IMR-90 (cell line): ENCODE data around the gene TBX10. TPM values are rescaled to one million over a fixed set of nuclear protein-coding genes. Genes with fewer than 3 reads are reported as not detected.

Source experiments
- ATAC-seq: fragments of 200-7000 bp; cut with Tn5 transposase; 2 replicates; pipeline ENCODE4 v1.9.1; 2020; ENCODE audit warnings: low read depth, mild to moderate bottlenecking, moderate library complexity
- BruUV-seq: library from RNA; stranded (reverse); fragments of 400-500 nt; replicated peaks from 2 replicates; lab custom pipeline; 2021; lab: Mats Ljungman, UMichigan
- CTCF ChIA-PET: fragments of 300-600 bp; formaldehyde crosslinking; extraction: SDS; loops from one replicate; lab custom pipeline; 2021; ENCODE audit warnings: antibody characterized with exemption; lab: Yijun Ruan, JAX
- POLR2A ChIA-PET: fragments of 300-600 bp; sonication (Branson Sonifier 250); formaldehyde crosslinking; loops from one replicate; lab custom pipeline; 2022; ENCODE audit warnings: antibody characterized with exemption; ENCODE audit not compliant: unreplicated experiment; lab: Charles Lee
- DNase-seq: peaks from one replicate; pipeline ENCODE4 v3.0.0; 2013
- H2AFZ ChIP-seq: replicated peaks from 2 replicates; pipeline ENCODE3; 2013; ENCODE audit warnings: low read length, mild to moderate bottlenecking; ENCODE audit not compliant: poor library complexity
- H2AK5ac ChIP-seq: 2 replicates; pipeline ENCODE4 v1.6.1; 2013; ENCODE audit warnings: low read depth, low read length, inconsistent platforms
- H2AK9ac ChIP-seq: replicated peaks from 2 replicates; pipeline ENCODE3; 2013; ENCODE audit warnings: mild to moderate bottlenecking, low read depth, low read length, moderate library complexity; ENCODE audit not compliant: poor library complexity
- H2BK120ac ChIP-seq: 2 replicates; pipeline ENCODE4 v1.6.1; 2013; ENCODE audit warnings: low read depth, low read length, inconsistent platforms
- H2BK15ac ChIP-seq: 3 replicates; pipeline ENCODE4 v1.6.1; 2013; ENCODE audit warnings: low read depth, low read length, inconsistent platforms
- H2BK20ac ChIP-seq: 2 replicates; pipeline ENCODE4 v1.6.1; 2013; ENCODE audit warnings: low read depth, mild to moderate bottlenecking, inconsistent platforms, low read length, moderate library complexity
- H2BK5ac ChIP-seq: 2 replicates; pipeline ENCODE4 v1.6.1; 2013; ENCODE audit warnings: mild to moderate bottlenecking, low read depth, low read length, inconsistent platforms; ENCODE audit not compliant: poor library complexity, severe bottlenecking
- H3K14ac ChIP-seq: replicated peaks from 2 replicates; pipeline ENCODE4 v1.6.1; 2013; ENCODE audit warnings: low read depth, low read length, inconsistent platforms
- H3K18ac ChIP-seq: 2 replicates; pipeline ENCODE4 v1.6.1; 2013; ENCODE audit warnings: low read depth, low read length, control low read depth
- H3K23ac ChIP-seq: 2 replicates; pipeline ENCODE4 v1.6.1; 2013; ENCODE audit warnings: low read depth, low read length, inconsistent platforms
- H3K27ac ChIP-seq: 2 replicates; pipeline ENCODE4 v1.5.1; 2013; ENCODE audit warnings: mild to moderate bottlenecking, control low read depth, low read length; ENCODE audit not compliant: insufficient read depth
- H3K27me3 ChIP-seq: 2 replicates; pipeline ENCODE4 v1.6.1; 2013; ENCODE audit warnings: low read length; ENCODE audit not compliant: control insufficient read depth, insufficient read depth
- H3K36me3 ChIP-seq: 2 replicates; pipeline ENCODE4 v1.6.1; 2013; ENCODE audit warnings: low read length, mixed read lengths; ENCODE audit not compliant: control insufficient read depth, insufficient read depth
- H3K4ac ChIP-seq: 2 replicates; pipeline ENCODE4 v1.6.1; 2013; ENCODE audit warnings: low read depth, low read length, inconsistent platforms
- H3K4me1 ChIP-seq: 2 replicates; pipeline ENCODE4 v1.6.1; 2013; ENCODE audit warnings: low read length, mixed read lengths; ENCODE audit not compliant: control insufficient read depth, insufficient read depth
- H3K4me2 ChIP-seq: 2 replicates; pipeline ENCODE4 v1.6.1; 2013; ENCODE audit warnings: low read depth, mild to moderate bottlenecking, control low read depth, low read length, moderate library complexity
- H3K4me3 ChIP-seq: 2 replicates; pipeline ENCODE4 v1.5.1; 2013; ENCODE audit warnings: low read depth, mild to moderate bottlenecking, control low read depth, low read length, moderate library complexity; ENCODE audit not compliant: insufficient read depth
- H3K56ac ChIP-seq: 2 replicates; pipeline ENCODE4 v1.6.1; 2013; ENCODE audit warnings: low read length, inconsistent platforms; ENCODE audit not compliant: insufficient read depth; ENCODE audit errors: extremely low read depth
- H3K79me1 ChIP-seq, 2 experiments: 2 replicates each; pipeline ENCODE4 v1.6.1; 2013; ENCODE audit warnings: low read length in 2 of 2, inconsistent platforms in 1 of 2, low read depth in 1 of 2
- H3K9ac ChIP-seq: 2 replicates; pipeline ENCODE4 v1.6.1; 2013; ENCODE audit warnings: low read depth, low read length, control low read depth
- H3K9me1 ChIP-seq: 2 replicates; pipeline ENCODE4 v1.6.1; 2013; ENCODE audit warnings: low read length, inconsistent platforms; ENCODE audit not compliant: insufficient read depth
- H3K9me3 ChIP-seq: 2 replicates; pipeline ENCODE4 v1.6.1; 2013; ENCODE audit warnings: low read length; ENCODE audit not compliant: control insufficient read depth, insufficient read depth
- H4K20me1 ChIP-seq: 2 replicates; pipeline ENCODE4 v1.6.1; 2013; ENCODE audit warnings: low read length, inconsistent platforms; ENCODE audit not compliant: insufficient read depth
- H4K5ac ChIP-seq: 2 replicates; pipeline ENCODE4 v1.6.1; 2013; ENCODE audit warnings: mild to moderate bottlenecking, low read depth, low read length, control low read depth
- H4K8ac ChIP-seq, 2 experiments: 2 replicates each; pipeline ENCODE4 v1.6.1; 2013; ENCODE audit warnings: low read depth in 2 of 2, low read length in 2 of 2, control low read depth in 1 of 2, inconsistent platforms in 1 of 2
- H4K91ac ChIP-seq: 2 replicates; pipeline ENCODE4 v1.6.1; 2013; ENCODE audit warnings: low read depth, low read length, inconsistent platforms; ENCODE audit not compliant: insufficient read depth
- BHLHE40 ChIP-seq: fragments of 150-350 bp; IDR thresholded peaks from 2 replicates; pipeline ENCODE4 v1.6.1; 2016; ENCODE audit warnings: mild to moderate bottlenecking, low read depth, low read length
- CEBPB ChIP-seq: IDR thresholded peaks from 2 replicates; pipeline ENCODE4 v1.6.1; 2012; ENCODE audit warnings: low read depth, low read length, improper control_type of control experiment
- CHD1 ChIP-seq: IDR thresholded peaks from 2 replicates; pipeline ENCODE4 v1.6.1; 2012; ENCODE audit warnings: low read depth, low read length, improper control_type of control experiment
- FOS ChIP-seq: fragments of 150-350 bp; IDR thresholded peaks from 2 replicates; pipeline ENCODE4 v1.6.1; 2016; ENCODE audit warnings: low read depth, low read length
- MAFK ChIP-seq: IDR thresholded peaks from 2 replicates; pipeline ENCODE4 v1.6.1; 2012; ENCODE audit warnings: low read depth, low read length, improper control_type of control experiment
- MAZ ChIP-seq: IDR thresholded peaks from 2 replicates; pipeline ENCODE4 v1.6.1; 2012; ENCODE audit warnings: low read depth, mild to moderate bottlenecking, low read length, improper control_type of control experiment, moderate library complexity, borderline replicate concordance
- NFE2L2 ChIP-seq: fragments of 150-350 bp; IDR thresholded peaks from 2 replicates; pipeline ENCODE4 v1.6.1; 2016; ENCODE audit warnings: low read depth, mild to moderate bottlenecking, low read length
- POLR2A ChIP-seq: IDR thresholded peaks from 2 replicates; pipeline ENCODE4 v1.6.1; 2012; ENCODE audit warnings: mild to moderate bottlenecking, low read depth, low read length
- RAD21 ChIP-seq: IDR thresholded peaks from 2 replicates; pipeline ENCODE4 v1.6.1; 2012; ENCODE audit warnings: low read length, improper control_type of control experiment
- RCOR1 ChIP-seq: IDR thresholded peaks from 2 replicates; pipeline ENCODE4 v1.6.1; 2012; ENCODE audit warnings: mild to moderate bottlenecking, low read length, improper control_type of control experiment; ENCODE audit not compliant: insufficient replicate concordance
- SMC3 ChIP-seq: fragments of 150-350 bp; IDR thresholded peaks from 2 replicates; pipeline ENCODE4 v1.6.1; 2016; ENCODE audit warnings: low read depth, mild to moderate bottlenecking, antibody characterized with exemption, low read length, moderate library complexity
- WGBS, 2 experiments: methylation state at CpG; one replicate each; pipeline versions ENCODE4 v1.1.5 to v1.1.7; 2013; ENCODE audit warnings: missing lambda C conversion rate in 2 of 2; ENCODE audit not compliant: insufficient read length in 1 of 2; ENCODE audit errors: extremely low coverage in 2 of 2; 5-methylcytosine and 5-hydroxymethylcytosine counted together
- dilution Hi-C: fragments of 300-500 bp; cut with HindIII; formaldehyde crosslinking; loops from one replicate; pipeline ENCODE4 v1.14.3; 2018; ENCODE audit warnings: low sequenced_read_pairs; ENCODE audit not compliant: unreplicated experiment
- in situ Hi-C: fragments of 300-500 bp; cut with MboI; formaldehyde crosslinking; loops from 3 replicates; pipeline ENCODE4 v1.14.3; 2019; ENCODE audit warnings: low sequenced_read_pairs, inconsistent platforms, mixed read lengths
- intact Hi-C: fragments of 100-400 bp; cut with micrococcal nuclease; formaldehyde crosslinking; loops from 2 replicates; pipeline ENCODE4 v1.10.0; 2022
- polyA plus RNA-seq, 3 experiments: library from polyadenylated mRNA; depleted of rRNA; stranded (reverse); fragments of >200 nt; gene quantifications; 2 replicates each; pipeline ENCODE4 v1.2.3, GENCODE V29; 2012; ENCODE audit warnings: low replicate concordance in 1 of 3
- total RNA-seq: library from RNA; depleted of rRNA; stranded (reverse); fragments of >200 nt; gene quantifications from 2 replicates; pipeline ENCODE4 v1.2.3, GENCODE V29; 2012
- TF ChIP-seq, protein P1 (sequence below): fragments of 150-350 bp; IDR thresholded peaks from 2 replicates; pipeline ENCODE4 v1.6.1; 2017; ENCODE audit warnings: mild to moderate bottlenecking, antibody characterized with exemption, low read length, low read depth
- TF ChIP-seq, protein P2 (sequence below): fragments of 150-350 bp; IDR thresholded peaks from 2 replicates; pipeline ENCODE4 v1.6.1; 2016; ENCODE audit warnings: low read depth, mild to moderate bottlenecking, low read length, moderate library complexity, borderline replicate concordance

TBX10 gene
- total and polyA plus RNA-seq, 2 of the 4 experiments (the other 2 are of a cell fraction), result not detected

DNA sequence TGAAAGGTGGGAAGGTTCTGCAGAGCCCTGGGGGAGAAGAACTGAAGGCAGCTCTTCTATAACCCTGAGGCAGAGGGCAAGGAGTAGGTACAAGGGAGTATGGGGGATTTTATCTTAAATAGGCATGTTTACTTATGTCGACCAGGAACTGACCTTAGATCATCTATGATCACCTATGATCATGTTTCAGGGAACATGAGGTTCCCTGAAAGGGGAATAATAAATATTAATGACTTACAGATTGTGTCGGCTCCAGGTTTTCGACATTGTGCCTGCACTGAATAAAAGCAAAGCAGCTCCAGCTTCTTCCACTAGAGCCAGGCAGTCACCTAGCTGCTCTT lies 46.0 kb downstream of the TBX10 start:
- CTCF ChIA-PET, result no interaction called here
- Histone ChIP-seq H4K20me1 (no peaks in the 10 kb centered on the region; the same call in 1 of the 2 replicates), H3K4me3 (no peak overlapping the region), H3K4me2 (no peak overlapping the region), H3K18ac (no peak overlapping the region), H3K4me1 (no peaks in the 10 kb centered on the region), H3K14ac (no peak overlapping the region), H3K9ac (no peak overlapping the region), H2AK5ac (no peak overlapping the region), H2BK20ac (no peak overlapping the region), H3K36me3 (no peaks in the 10 kb centered on the region; the same call in 1 of the 2 replicates), H2BK5ac (no peak overlapping the region), H2AK9ac (no peak overlapping the region), H3K23ac (no peak overlapping the region), H2AFZ (no peak overlapping the region), H3K79me1 (0 out of 4 replicates have a peak, but pooled peaks cover 0 to 2% of the 10 kb centered on the region in 2 experiments), H4K8ac (no peak overlapping the region), H3K9me1 (no peaks in the 10 kb centered on the region), H3K27ac (no peak overlapping the region), H3K56ac (no peak overlapping the region), H4K5ac (no peak overlapping the region), H2BK120ac (no peak overlapping the region), H3K27me3 (peaks cover 12% of the 10 kb centered on the region), H2BK15ac (no peak overlapping the region), H4K91ac (no peak overlapping the region), H3K4ac (no peak overlapping the region), H3K9me3 (peaks cover 3% of the 10 kb centered on the region)
- no CpG with 5 or more reads among the region's 3 CpGs for WGBS, 2 experiments
- ATAC-seq, result no peak
- intact Hi-C loops (no loop called here), dilution Hi-C loops (no loop called here), in situ Hi-C loops (no loop called here)
- POLR2A ChIA-PET, result no interaction called here
- TF ChIP-seq RCOR1, result no peak
- no peak for TF ChIP-seq CEBPB
- TF ChIP-seq POLR2A, result no peak
- no peak for TF ChIP-seq NFE2L2
- no peak for TF ChIP-seq BHLHE40
- no peak for TF ChIP-seq CHD1
- no peak for TF ChIP-seq MAFK
- TF ChIP-seq, protein P1, sequence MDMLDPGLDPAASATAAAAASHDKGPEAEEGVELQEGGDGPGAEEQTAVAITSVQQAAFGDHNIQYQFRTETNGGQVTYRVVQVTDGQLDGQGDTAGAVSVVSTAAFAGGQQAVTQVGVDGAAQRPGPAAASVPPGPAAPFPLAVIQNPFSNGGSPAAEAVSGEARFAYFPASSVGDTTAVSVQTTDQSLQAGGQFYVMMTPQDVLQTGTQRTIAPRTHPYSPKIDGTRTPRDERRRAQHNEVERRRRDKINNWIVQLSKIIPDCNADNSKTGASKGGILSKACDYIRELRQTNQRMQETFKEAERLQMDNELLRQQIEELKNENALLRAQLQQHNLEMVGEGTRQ, result no peak
- no peak for TF ChIP-seq SMC3
- TF ChIP-seq MAZ, result no peak
- TF ChIP-seq FOS, result no peak
- TF ChIP-seq, protein P2, sequence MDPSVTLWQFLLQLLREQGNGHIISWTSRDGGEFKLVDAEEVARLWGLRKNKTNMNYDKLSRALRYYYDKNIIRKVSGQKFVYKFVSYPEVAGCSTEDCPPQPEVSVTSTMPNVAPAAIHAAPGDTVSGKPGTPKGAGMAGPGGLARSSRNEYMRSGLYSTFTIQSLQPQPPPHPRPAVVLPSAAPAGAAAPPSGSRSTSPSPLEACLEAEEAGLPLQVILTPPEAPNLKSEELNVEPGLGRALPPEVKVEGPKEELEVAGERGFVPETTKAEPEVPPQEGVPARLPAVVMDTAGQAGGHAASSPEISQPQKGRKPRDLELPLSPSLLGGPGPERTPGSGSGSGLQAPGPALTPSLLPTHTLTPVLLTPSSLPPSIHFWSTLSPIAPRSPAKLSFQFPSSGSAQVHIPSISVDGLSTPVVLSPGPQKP, result no peak
- TF ChIP-seq RAD21, result no peak
- BruUV-seq, result no TSS peak
- DNase-seq, result no peak
